ENCODE measurements around the gene SESTD1. TPM values are rescaled to one million over a fixed set of nuclear protein-coding genes. Genes with fewer than 3 reads are reported as not detected.
"Not testable (repeated sequence)": the region's sequence is repeated elsewhere in the genome, so short reads cannot be mapped to it uniquely, and the experiment has no call there.

Gene SESTD1
- total RNA-seq, 8 experiments from 2014 or later = 2.6 to 34.2 (median 25.5) TPM

- ATAC-seq (replicated peaks in 6 of 8) = peak in 4 of 8 experiments; percentile 14 to 33 (median 26)
- H3K4me3 ChIP-seq = no peak overlapping the region
- in situ Hi-C loops (cut with MboI; ENCODE audit: low pct_unique_long_range_greater_than_20kb in 2 of 9, low sequenced_read_pairs in 9 of 9, unreplicated experiment in 9 of 9) = no loop called here
- peaks cover 21 to 25% of the 10 kb centered on the region in 2 donors for H3K4me1 ChIP-seq (replicated peaks in 1 of 2)
- H3K27ac ChIP-seq = no peak overlapping the region
- WGBS, 10 experiments = 0 to 14% (median 12%) methylated on average over 1 to 2 of the region's 2 CpGs; no CpG with 5 or more reads in 6 of the 10 experiments
Observed at GRCh38 chr2:179224361-179224760, 40.3 kb downstream of the SESTD1 start.

- peaks cover 21 to 25% of the 10 kb centered on the region in 2 donors for H3K4me1 ChIP-seq (replicated peaks in 1 of 2)
- H3K27ac ChIP-seq = no peak overlapping the region
- H3K4me3 ChIP-seq = no peak overlapping the region
- 67 to 100% (median 100%) methylated on average over 1 to 2 of the region's 2 CpGs for WGBS, 10 experiments
- no peak for ATAC-seq (replicated peaks in 6 of 8)
- in situ Hi-C loops (cut with MboI; ENCODE audit: low pct_unique_long_range_greater_than_20kb in 2 of 9, low sequenced_read_pairs in 9 of 9, unreplicated experiment in 9 of 9) = no loop called here
Observed at GRCh38 chr2:179222076-179222475, 42.6 kb downstream of the SESTD1 start.

GRCh38 chr2:179218848-179219594 is 45.6 kb downstream of the SESTD1 start:
- Histone ChIP-seq H3K4me1 (replicated peaks in 1 of 2) (peaks cover 2 to 5% of the 10 kb centered on the region in 2 donors), H3K27ac (no peak overlapping the region), H3K4me3 (no peak overlapping the region)
- 30 to 96% (median 67%) methylated on average over 1 to 4 of the region's 4 CpGs; no CpG with 5 or more reads in 1 of the 10 experiments for WGBS, 10 experiments
- in situ Hi-C loops (cut with MboI; ENCODE audit: low pct_unique_long_range_greater_than_20kb in 2 of 9, low sequenced_read_pairs in 9 of 9, unreplicated experiment in 9 of 9) = no loop called here
- ATAC-seq (replicated peaks in 6 of 8) = peak; percentile 49 to 93 (median 80)

DNA sequence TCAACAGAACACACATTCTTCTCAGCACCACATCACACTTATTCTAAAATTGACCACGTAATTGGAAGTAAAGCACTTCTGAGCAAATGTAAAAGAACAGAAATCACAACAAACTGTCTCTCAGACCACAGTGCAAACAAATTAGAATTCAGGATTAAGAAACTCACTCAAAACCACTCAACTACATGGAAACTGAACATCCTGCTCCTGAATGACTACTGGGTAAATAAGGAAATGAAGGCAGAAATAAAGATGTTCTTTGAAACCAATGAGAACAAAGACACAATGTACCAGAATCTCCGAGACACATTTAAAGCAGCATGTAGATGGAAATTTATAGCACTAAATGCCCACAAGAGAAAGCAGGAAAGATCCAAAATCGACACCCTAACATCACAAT is 50.0 kb downstream of the SESTD1 start:
- ATAC-seq (replicated peaks in 6 of 8); H3K4me1 ChIP-seq (replicated peaks in 1 of 2); H3K4me3 ChIP-seq; in situ Hi-C loops (cut with MboI; ENCODE audit: low pct_unique_long_range_greater_than_20kb in 2 of 9, low sequenced_read_pairs in 9 of 9, unreplicated experiment in 9 of 9); H3K27ac ChIP-seq: not testable (repeated sequence)
- WGBS, 10 experiments = 65 to 100% (median 83%) methylated on average over 1 to 3 of the region's 3 CpGs; no CpG with 5 or more reads in 5 of the 10 experiments

GRCh38 chr2:179211355-179211754 is 53.3 kb downstream of the SESTD1 start:
- Histone ChIP-seq H3K4me1 (replicated peaks in 1 of 2) (no peaks in the 10 kb centered on the region), H3K27ac (no peak overlapping the region), H3K4me3 (no peak overlapping the region)
- in situ Hi-C loops (cut with MboI; ENCODE audit: low pct_unique_long_range_greater_than_20kb in 2 of 9, low sequenced_read_pairs in 9 of 9, unreplicated experiment in 9 of 9) = no loop called here
- 73 to 100% (median 95%) methylated on average over 1 to 3 of the region's 4 CpGs; no CpG with 5 or more reads in 4 of the 10 experiments for WGBS, 10 experiments
- ATAC-seq (replicated peaks in 6 of 8) = no peak

GRCh38 chr2:179208277-179208676 is 56.4 kb downstream of the SESTD1 start:
- H3K4me1 ChIP-seq (replicated peaks in 1 of 2); in situ Hi-C loops (cut with MboI; ENCODE audit: low pct_unique_long_range_greater_than_20kb in 2 of 9, low sequenced_read_pairs in 9 of 9, unreplicated experiment in 9 of 9); H3K4me3 ChIP-seq; ATAC-seq (replicated peaks in 6 of 8); H3K27ac ChIP-seq: not testable (repeated sequence)
- WGBS, 10 experiments = 57 to 100% (median 100%) methylated on average over 1 of the region's 1 CpG; no CpG with 5 or more reads in 2 of the 10 experiments

DNA sequence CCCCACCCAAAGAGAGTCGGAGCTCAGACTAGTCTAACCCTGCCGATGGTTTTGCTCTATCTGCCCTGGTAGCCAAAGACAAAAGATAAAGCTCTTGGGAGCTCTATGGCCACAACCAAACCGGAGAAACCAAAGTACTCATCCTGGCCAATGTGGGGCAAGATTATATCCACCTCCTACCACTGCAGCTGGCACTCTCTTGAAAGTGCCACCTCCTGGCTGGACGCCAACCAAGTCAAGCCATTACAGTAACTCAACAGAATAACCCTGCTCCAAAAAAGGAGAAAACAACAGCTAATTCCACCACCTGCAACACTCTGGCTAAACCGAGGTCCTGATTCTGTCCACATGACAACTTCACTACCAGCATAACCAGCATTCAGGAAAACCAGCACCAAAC is 57.6 kb downstream of the SESTD1 start:
- Histone ChIP-seq H3K4me3 (no peak overlapping the region), H3K27ac (no peak overlapping the region), H3K4me1 (replicated peaks in 1 of 2) (no peaks in the 10 kb centered on the region)
- 75 to 100% (median 80%) methylated on average over 1 to 4 of the region's 5 CpGs; no CpG with 5 or more reads in 7 of the 10 experiments for WGBS, 10 experiments
- in situ Hi-C loops (cut with MboI; ENCODE audit: low pct_unique_long_range_greater_than_20kb in 2 of 9, low sequenced_read_pairs in 9 of 9, unreplicated experiment in 9 of 9) = no loop called here
- ATAC-seq (replicated peaks in 6 of 8) = no peak

GRCh38 chr2:179201869-179202268 is 62.8 kb downstream of the SESTD1 start:
- no peak for ATAC-seq (replicated peaks in 6 of 8)
- WGBS, 10 experiments = 81 to 100% (median 97%) methylated on average over 2 to 3 of the region's 3 CpGs; no CpG with 5 or more reads in 1 of the 10 experiments
- Histone ChIP-seq H3K4me1 (replicated peaks in 1 of 2) (no peaks in the 10 kb centered on the region), H3K27ac (no peak overlapping the region), H3K4me3 (no peak overlapping the region)
- in situ Hi-C loops (cut with MboI; ENCODE audit: low pct_unique_long_range_greater_than_20kb in 2 of 9, low sequenced_read_pairs in 9 of 9, unreplicated experiment in 9 of 9) = no loop called here

DNA sequence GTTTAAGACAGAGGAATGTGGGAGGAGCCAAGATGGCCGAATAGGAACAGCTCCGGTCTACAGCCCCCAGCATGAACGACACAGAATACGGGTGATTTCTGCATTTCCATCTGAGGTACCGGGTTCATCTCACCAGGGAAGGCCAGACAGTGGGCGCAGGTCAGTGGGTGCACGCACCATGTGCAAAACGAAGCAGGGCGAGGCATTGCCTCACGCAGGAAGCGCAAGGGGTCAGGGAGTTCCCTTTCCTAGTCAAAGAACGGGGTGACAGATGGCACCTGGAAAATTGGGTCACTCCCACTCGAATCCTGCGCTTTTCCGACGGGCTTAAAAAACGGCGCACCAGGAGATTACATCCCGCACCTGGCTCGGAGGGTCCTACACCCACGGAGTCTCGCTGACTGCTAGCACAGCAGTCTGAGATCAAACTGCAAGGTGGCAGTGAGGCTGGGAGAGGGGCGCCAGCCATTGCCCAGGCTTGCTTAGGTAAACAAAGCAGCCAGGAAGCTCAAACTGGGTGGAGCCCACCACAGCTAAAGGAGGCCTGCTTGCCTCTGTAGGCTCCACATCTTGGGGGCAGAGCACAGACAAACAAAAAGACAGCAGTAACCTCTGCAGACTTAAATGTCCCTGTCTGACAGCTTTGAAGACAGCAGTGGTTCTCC is 68.6 kb downstream of the SESTD1 start:
- H3K4me1 ChIP-seq (replicated peaks in 1 of 2); H3K4me3 ChIP-seq; in situ Hi-C loops (cut with MboI; ENCODE audit: low pct_unique_long_range_greater_than_20kb in 2 of 9, low sequenced_read_pairs in 9 of 9, unreplicated experiment in 9 of 9); ATAC-seq (replicated peaks in 6 of 8); H3K27ac ChIP-seq: not testable (repeated sequence)
- WGBS, 10 experiments = 89 to 100% (median 96%) methylated on average over 1 to 15 of the region's 23 CpGs

DNA sequence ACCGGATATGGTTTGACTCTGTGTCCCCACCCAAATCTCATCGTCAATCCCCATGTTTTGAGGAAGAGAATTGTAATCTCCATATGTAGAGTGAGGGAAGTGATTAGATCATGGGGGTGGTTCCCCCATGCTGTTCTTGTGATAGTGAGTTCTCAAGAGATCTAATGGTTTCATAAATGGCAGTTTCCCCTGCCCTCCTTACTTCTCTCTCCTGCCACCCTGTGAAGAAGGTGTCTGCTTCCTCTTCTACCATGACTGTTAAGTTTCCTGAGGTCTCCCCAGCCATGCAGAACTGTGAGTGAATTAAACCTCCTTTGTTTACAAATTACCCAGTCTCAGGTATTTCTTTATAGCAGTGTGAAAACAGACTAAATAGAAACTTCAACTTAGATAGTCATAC is 69.5 kb downstream of the SESTD1 start:
- no peak overlapping the region for H3K27ac ChIP-seq
- 33 to 100% (median 80%) methylated on average over 1 to 2 of the region's 2 CpGs; no CpG with 5 or more reads in 2 of the 10 experiments for WGBS, 10 experiments
- peak in 2 of 8 experiments; percentile 40 to 81 for ATAC-seq (replicated peaks in 6 of 8)
- no peak overlapping the region for H3K4me3 ChIP-seq
- H3K4me1 ChIP-seq (replicated peaks in 1 of 2) = no peaks in the 10 kb centered on the region
- in situ Hi-C loops (cut with MboI; ENCODE audit: low pct_unique_long_range_greater_than_20kb in 2 of 9, low sequenced_read_pairs in 9 of 9, unreplicated experiment in 9 of 9) = no loop called here

GRCh38 chr2:179193759-179194394 is 70.8 kb downstream of the SESTD1 start:
- no peak for ATAC-seq (replicated peaks in 6 of 8)
- in situ Hi-C loops (cut with MboI; ENCODE audit: low pct_unique_long_range_greater_than_20kb in 2 of 9, low sequenced_read_pairs in 9 of 9, unreplicated experiment in 9 of 9) = no loop called here
- H3K4me3 ChIP-seq = no peak overlapping the region
- H3K27ac ChIP-seq = no peak overlapping the region
- no peaks in the 10 kb centered on the region for H3K4me1 ChIP-seq (replicated peaks in 1 of 2)
- WGBS, 10 experiments = 64 to 100% (median 92%) methylated on average over 1 to 3 of the region's 3 CpGs

- WGBS, 10 experiments = 0 to 100% (median 67%) methylated on average over 1 to 2 of the region's 2 CpGs; no CpG with 5 or more reads in 1 of the 10 experiments
- in situ Hi-C loops (cut with MboI; ENCODE audit: low pct_unique_long_range_greater_than_20kb in 2 of 9, low sequenced_read_pairs in 9 of 9, unreplicated experiment in 9 of 9) = no loop called here
- no peak for ATAC-seq (replicated peaks in 6 of 8)
Observed at GRCh38 chr2:179191110-179191509, 73.5 kb downstream of the SESTD1 start.

GRCh38 chr2:179186126-179186525 is 78.5 kb downstream of the SESTD1 start:
- Histone ChIP-seq H3K27ac (no peak overlapping the region), H3K4me1 (replicated peaks in 1 of 2) (no peaks in the 10 kb centered on the region), H3K4me3 (no peak overlapping the region)
- WGBS, 10 experiments = 20 to 100% (median 100%) methylated on average over 1 of the region's 1 CpG; no CpG with 5 or more reads in 1 of the 10 experiments
- ATAC-seq (replicated peaks in 6 of 8) = no peak
- in situ Hi-C loops (cut with MboI; ENCODE audit: low pct_unique_long_range_greater_than_20kb in 2 of 9, low sequenced_read_pairs in 9 of 9, unreplicated experiment in 9 of 9) = no loop called here

More at GRCh38 chr2:179191110-179191509, 73.5 kb downstream of the SESTD1 start:
- H3K4me3 ChIP-seq = no peak overlapping the region
- no peak overlapping the region for H3K27ac ChIP-seq
- H3K4me1 ChIP-seq (replicated peaks in 1 of 2) = no peaks in the 10 kb centered on the region

All from motor neuron (in vitro differentiated cells).